Measurements from ENCODE around the gene ANKRD7. TPM values are rescaled to one million over a fixed set of nuclear protein-coding genes. Genes with fewer than 3 reads are reported as not detected.

Gene ANKRD7, protein sequence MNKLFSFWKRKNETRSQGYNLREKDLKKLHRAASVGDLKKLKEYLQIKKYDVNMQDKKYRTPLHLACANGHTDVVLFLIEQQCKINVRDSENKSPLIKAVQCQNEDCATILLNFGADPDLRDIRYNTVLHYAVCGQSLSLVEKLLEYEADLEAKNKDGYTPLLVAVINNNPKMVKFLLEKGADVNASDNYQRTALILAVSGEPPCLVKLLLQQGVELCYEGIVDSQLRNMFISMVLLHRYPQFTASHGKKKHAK
- total RNA-seq, result 3.1 TPM

- Histone ChIP-seq H3K9ac (ENCODE audit: low read depth in 1 of 3, low read length in 3 of 3) (no peak within 1 kb of the TSS), H3K9me3 (ENCODE audit: control insufficient read depth in 3 of 3, low read length in 3 of 3) (no peaks in the 10 kb centered on the region), H3K27ac (ENCODE audit: low read depth, low read length) (no peak within 1 kb of the TSS), H3K36me3 (ENCODE audit: control insufficient read depth in 3 of 3, insufficient read depth in 3 of 3, low read length in 3 of 3) (no peaks in the 10 kb centered on the region), H3K4me3 (ENCODE audit: low read length in 3 of 3) (no peak within 1 kb of the TSS), H3K27me3 (ENCODE audit: control insufficient read depth in 3 of 3, insufficient read depth in 3 of 3, low read length in 3 of 3) (no peaks in the 10 kb centered on the region), H3K4me1 (ENCODE audit: control insufficient read depth in 3 of 3, insufficient read depth in 3 of 3, low read length in 3 of 3) (no peaks in the 10 kb centered on the region)
These were observed at the start of gene ANKRD7 for GRCh38 chr7:118224521-118224920. TSS of gene ANKRD7 (plus strand) at chr7:118224704. CDS start at chr7:118224831, 127 bp downstream.

DNA sequence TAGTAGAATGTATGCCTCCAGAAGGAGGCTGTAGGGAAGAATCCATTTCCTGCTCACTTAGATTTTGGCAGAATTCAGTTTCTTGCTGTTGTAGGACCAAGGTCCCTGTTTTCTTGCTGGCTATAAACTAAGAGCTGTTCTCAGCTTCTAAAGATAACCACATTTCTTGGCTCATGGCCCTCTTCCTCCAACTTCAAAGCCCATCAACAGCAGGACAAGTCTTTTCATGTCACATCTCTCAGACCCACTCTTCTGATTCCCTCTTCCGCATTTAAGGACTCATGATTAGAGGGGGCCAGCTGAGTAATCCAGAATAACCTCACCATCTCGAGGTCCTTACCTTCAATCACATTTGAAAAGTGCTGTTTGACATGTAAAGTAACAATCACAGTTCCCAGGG lies 48.8 kb upstream of the ANKRD7 start:
- Histone ChIP-seq H3K27me3 (ENCODE audit: control insufficient read depth in 3 of 3, insufficient read depth in 3 of 3, low read length in 3 of 3) (no peaks in the 10 kb centered on the region), H3K27ac (ENCODE audit: low read depth, low read length) (no peak overlapping the region), H3K4me1 (ENCODE audit: control insufficient read depth in 3 of 3, insufficient read depth in 3 of 3, low read length in 3 of 3) (no peaks in the 10 kb centered on the region), H3K9ac (ENCODE audit: low read depth in 1 of 3, low read length in 3 of 3) (no peak overlapping the region), H3K4me3 (ENCODE audit: low read length in 3 of 3) (no peak overlapping the region), H3K9me3 (ENCODE audit: control insufficient read depth in 3 of 3, low read length in 3 of 3) (no peaks in the 10 kb centered on the region), H3K36me3 (ENCODE audit: control insufficient read depth in 3 of 3, insufficient read depth in 3 of 3, low read length in 3 of 3) (no peaks in the 10 kb centered on the region)

DNA sequence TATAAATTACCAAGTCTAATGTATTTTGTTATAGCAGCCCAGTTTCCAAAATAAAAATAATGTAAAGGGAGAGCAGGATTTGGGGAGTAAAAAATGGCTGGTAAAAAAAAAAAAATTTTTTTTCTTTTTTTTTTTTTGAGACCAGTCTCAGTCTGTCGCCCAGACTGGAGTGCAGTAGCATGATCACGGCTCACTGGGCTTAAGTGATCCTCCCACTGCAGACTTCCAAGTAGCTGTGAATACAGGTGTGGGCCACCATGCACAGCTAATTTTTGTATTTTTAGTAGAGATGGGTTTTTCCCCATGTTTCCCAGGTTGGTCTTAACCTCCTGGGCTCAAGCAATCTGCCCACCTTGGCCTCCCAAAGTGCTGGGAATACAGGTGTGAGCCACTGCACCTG lies 45.3 kb upstream of the ANKRD7 start:
- no peak overlapping the region for H3K9ac ChIP-seq (ENCODE audit: low read depth in 1 of 3, low read length in 3 of 3)
- peaks cover 4 to 9% (median 8%) of the 10 kb centered on the region in 3 donors for H3K4me1 ChIP-seq (ENCODE audit: control insufficient read depth in 3 of 3, insufficient read depth in 3 of 3, low read length in 3 of 3)
- no peak overlapping the region for H3K4me3 ChIP-seq (ENCODE audit: low read length in 3 of 3)
- no peaks in the 10 kb centered on the region for H3K36me3 ChIP-seq (ENCODE audit: control insufficient read depth in 3 of 3, insufficient read depth in 3 of 3, low read length in 3 of 3)
- no peaks in the 10 kb centered on the region for H3K27me3 ChIP-seq (ENCODE audit: control insufficient read depth in 3 of 3, insufficient read depth in 3 of 3, low read length in 3 of 3)
- no peaks in the 10 kb centered on the region for H3K9me3 ChIP-seq (ENCODE audit: control insufficient read depth in 3 of 3, low read length in 3 of 3)
- H3K27ac ChIP-seq (ENCODE audit: low read depth, low read length), result no peak overlapping the region

DNA sequence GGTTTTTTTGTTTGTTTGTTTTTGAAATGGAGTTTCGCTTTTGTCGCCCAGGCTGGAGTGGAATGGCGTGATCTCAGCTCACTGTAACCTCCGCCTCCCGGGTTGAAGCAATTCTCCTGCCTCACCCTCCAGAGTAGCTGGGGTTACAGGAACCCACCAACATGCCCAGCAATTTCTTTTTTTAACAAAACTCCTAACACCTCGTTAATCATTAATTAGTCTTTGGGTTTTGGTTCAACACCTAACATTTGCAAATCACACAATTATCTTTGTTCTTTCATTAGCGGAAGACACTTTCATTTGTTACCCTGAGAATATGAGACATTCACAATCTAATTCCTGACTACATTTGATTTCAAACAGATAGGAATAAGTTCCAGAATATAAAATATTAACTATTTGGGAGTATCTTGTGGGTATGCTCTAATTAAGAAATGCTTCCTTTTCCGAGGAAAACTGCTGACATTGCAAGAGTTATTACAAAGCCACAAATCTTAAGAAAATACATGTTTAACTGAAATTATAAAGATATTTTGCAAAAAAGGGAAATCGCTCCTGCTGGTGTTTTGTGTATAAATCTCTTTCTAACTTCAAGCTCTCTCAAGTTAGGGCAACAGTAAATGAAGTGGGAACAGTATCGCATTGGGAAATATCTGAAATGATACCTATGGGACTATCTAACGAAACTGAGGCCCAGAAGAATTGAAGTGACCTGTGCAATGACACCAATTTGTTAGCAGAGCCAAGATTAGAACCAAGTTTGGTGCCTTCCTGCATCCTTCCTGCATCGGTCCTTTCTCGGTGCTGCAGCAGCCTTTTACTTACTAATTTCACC lies 41.7 kb upstream of the ANKRD7 start:
- Histone ChIP-seq H3K36me3 (ENCODE audit: control insufficient read depth in 3 of 3, insufficient read depth in 3 of 3, low read length in 3 of 3) (peaks cover 0 to 7% (median 3%) of the 10 kb centered on the region in 3 donors), H3K4me3 (ENCODE audit: low read length in 3 of 3) (peak overlapping the region; percentile 80 to 95 (median 89)), H3K4me1 (ENCODE audit: control insufficient read depth in 3 of 3, insufficient read depth in 3 of 3, low read length in 3 of 3) (peaks cover 10 to 20% (median 17%) of the 10 kb centered on the region in 3 donors), H3K9me3 (ENCODE audit: control insufficient read depth in 3 of 3, low read length in 3 of 3) (no peaks in the 10 kb centered on the region), H3K27me3 (ENCODE audit: control insufficient read depth in 3 of 3, insufficient read depth in 3 of 3, low read length in 3 of 3) (no peaks in the 10 kb centered on the region), H3K27ac (ENCODE audit: low read depth, low read length) (peak overlapping the region; percentile 81), H3K9ac (ENCODE audit: low read depth in 1 of 3, low read length in 3 of 3) (peak overlapping the region; percentile 72 to 99 (median 93))

DNA sequence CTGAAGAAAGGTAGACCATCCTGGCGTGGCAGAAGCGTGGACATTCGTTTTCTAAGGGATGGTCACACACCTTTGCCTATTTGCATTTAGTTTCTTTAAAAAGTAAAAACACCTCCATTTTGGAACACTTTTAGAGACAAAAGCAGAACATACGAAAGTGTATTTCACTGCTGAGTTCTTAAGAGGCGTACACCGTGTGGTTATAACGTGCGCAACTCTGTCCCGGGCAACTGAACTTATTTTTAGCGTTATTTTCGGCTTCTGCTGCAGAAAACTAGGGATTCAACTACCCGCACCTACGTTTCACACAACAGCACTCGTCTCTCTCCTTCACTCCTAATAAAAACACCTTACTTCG lies 41.1 kb upstream of the ANKRD7 start:
- Histone ChIP-seq H3K4me3 (ENCODE audit: low read length in 3 of 3) (peak overlapping the region; percentile 80 to 95 (median 89)), H3K9ac (ENCODE audit: low read depth in 1 of 3, low read length in 3 of 3) (peak overlapping the region; percentile 72 to 99 (median 93)), H3K36me3 (ENCODE audit: control insufficient read depth in 3 of 3, insufficient read depth in 3 of 3, low read length in 3 of 3) (peaks cover 0 to 13% (median 3%) of the 10 kb centered on the region in 3 donors), H3K9me3 (ENCODE audit: control insufficient read depth in 3 of 3, low read length in 3 of 3) (no peaks in the 10 kb centered on the region), H3K27me3 (ENCODE audit: control insufficient read depth in 3 of 3, insufficient read depth in 3 of 3, low read length in 3 of 3) (no peaks in the 10 kb centered on the region), H3K4me1 (ENCODE audit: control insufficient read depth in 3 of 3, insufficient read depth in 3 of 3, low read length in 3 of 3) (peaks cover 10 to 20% (median 17%) of the 10 kb centered on the region in 3 donors), H3K27ac (ENCODE audit: low read depth, low read length) (peak overlapping the region; percentile 81)

GRCh38 chr7:118183786-118184564 lies 40.5 kb upstream of the ANKRD7 start, which contains the start of gene LSM8:
TSS of gene LSM8 (plus strand) at chr7:118184164. CDS start at chr7:118184224, 60 bp downstream.
- no peaks in the 10 kb centered on the region for H3K27me3 ChIP-seq (ENCODE audit: control insufficient read depth in 3 of 3, insufficient read depth in 3 of 3, low read length in 3 of 3)

DNA sequence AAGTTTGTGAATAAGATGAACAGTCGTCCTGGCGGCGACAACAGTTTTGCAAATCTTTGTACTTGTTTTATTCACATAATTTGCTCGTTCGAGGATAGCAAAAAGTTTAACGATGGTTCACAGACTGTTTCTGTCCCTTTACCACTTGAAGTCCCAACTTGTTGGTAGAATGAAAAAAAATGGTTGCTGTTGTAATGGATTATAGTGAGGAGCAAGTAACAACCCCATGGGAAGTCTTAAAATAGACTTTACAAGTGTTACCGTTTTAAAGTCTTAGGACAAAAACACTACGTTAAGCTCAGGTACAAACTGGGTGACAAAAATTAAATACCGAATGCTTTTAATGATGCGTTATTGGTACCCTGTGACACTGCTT lies 40.0 kb upstream of the ANKRD7 start:
- Histone ChIP-seq H3K9me3 (ENCODE audit: control insufficient read depth in 3 of 3, low read length in 3 of 3) (no peaks in the 10 kb centered on the region), H3K27ac (ENCODE audit: low read depth, low read length) (peak overlapping the region; percentile 81), H3K9ac (ENCODE audit: low read depth in 1 of 3, low read length in 3 of 3) (peak overlapping the region; percentile 72 to 99 (median 93)), H3K4me3 (ENCODE audit: low read length in 3 of 3) (peak overlapping the region; percentile 80 to 95 (median 89)), H3K27me3 (ENCODE audit: control insufficient read depth in 3 of 3, insufficient read depth in 3 of 3, low read length in 3 of 3) (no peaks in the 10 kb centered on the region), H3K36me3 (ENCODE audit: control insufficient read depth in 3 of 3, insufficient read depth in 3 of 3, low read length in 3 of 3) (peaks cover 3 to 23% (median 6%) of the 10 kb centered on the region in 3 donors), H3K4me1 (ENCODE audit: control insufficient read depth in 3 of 3, insufficient read depth in 3 of 3, low read length in 3 of 3) (peaks cover 10 to 20% (median 17%) of the 10 kb centered on the region in 3 donors)

More at GRCh38 chr7:118183786-118184564, 40.5 kb upstream of the ANKRD7 start, which contains the start of gene LSM8:
- Histone ChIP-seq H3K4me3 (ENCODE audit: low read length in 3 of 3) (peak within 1 kb of the TSS; percentile 80 to 95 (median 89)), H3K9ac (ENCODE audit: low read depth in 1 of 3, low read length in 3 of 3) (peak within 1 kb of the TSS; percentile 72 to 99 (median 93)), H3K4me1 (ENCODE audit: control insufficient read depth in 3 of 3, insufficient read depth in 3 of 3, low read length in 3 of 3) (peaks cover 10 to 20% (median 17%) of the 10 kb centered on the region in 3 donors), H3K27ac (ENCODE audit: low read depth, low read length) (peak within 1 kb of the TSS; percentile 81), H3K9me3 (ENCODE audit: control insufficient read depth in 3 of 3, low read length in 3 of 3) (no peaks in the 10 kb centered on the region), H3K36me3 (ENCODE audit: control insufficient read depth in 3 of 3, insufficient read depth in 3 of 3, low read length in 3 of 3) (peaks cover 3 to 18% (median 3%) of the 10 kb centered on the region in 3 donors)

- Histone ChIP-seq H3K4me3 (ENCODE audit: low read length in 3 of 3) (peak overlapping the region in 2 of 3 donors; percentile 80 to 95), H3K27ac (ENCODE audit: low read depth, low read length) (no peak overlapping the region), H3K27me3 (ENCODE audit: control insufficient read depth in 3 of 3, insufficient read depth in 3 of 3, low read length in 3 of 3) (no peaks in the 10 kb centered on the region), H3K4me1 (ENCODE audit: control insufficient read depth in 3 of 3, insufficient read depth in 3 of 3, low read length in 3 of 3) (peaks cover 10 to 20% (median 17%) of the 10 kb centered on the region in 3 donors), H3K9ac (ENCODE audit: low read depth in 1 of 3, low read length in 3 of 3) (peak overlapping the region; percentile 8 to 99 (median 72)), H3K36me3 (ENCODE audit: control insufficient read depth in 3 of 3, insufficient read depth in 3 of 3, low read length in 3 of 3) (peaks cover 3 to 23% (median 7%) of the 10 kb centered on the region in 3 donors), H3K9me3 (ENCODE audit: control insufficient read depth in 3 of 3, low read length in 3 of 3) (no peaks in the 10 kb centered on the region)
These were observed 39.2 kb upstream of the ANKRD7 start for GRCh38 chr7:118185163-118185860.

DNA sequence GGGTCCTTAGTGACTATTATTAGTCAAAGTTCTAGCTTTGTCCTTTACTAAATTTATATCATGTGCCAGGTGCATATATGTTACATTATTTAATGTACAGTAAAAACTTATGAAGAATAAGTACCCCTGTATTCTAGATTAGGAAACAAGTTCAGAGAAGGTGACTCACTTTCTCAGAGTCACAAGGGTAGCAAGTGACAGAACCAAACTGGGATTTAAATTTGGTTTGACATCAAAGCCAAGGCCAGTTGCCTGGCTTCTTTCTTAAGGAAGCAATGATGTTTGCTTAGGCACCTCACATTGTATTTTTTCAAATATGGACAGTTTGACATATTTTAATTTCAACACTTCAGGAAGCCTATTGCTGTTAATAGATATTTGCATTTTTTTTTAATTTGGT lies 38.0 kb upstream of the ANKRD7 start:
- H3K9me3 ChIP-seq (ENCODE audit: control insufficient read depth in 3 of 3, low read length in 3 of 3), result no peaks in the 10 kb centered on the region
- H3K27me3 ChIP-seq (ENCODE audit: control insufficient read depth in 3 of 3, insufficient read depth in 3 of 3, low read length in 3 of 3), result no peaks in the 10 kb centered on the region
- no peak overlapping the region for H3K9ac ChIP-seq (ENCODE audit: low read depth in 1 of 3, low read length in 3 of 3)
- H3K4me1 ChIP-seq (ENCODE audit: control insufficient read depth in 3 of 3, insufficient read depth in 3 of 3, low read length in 3 of 3), result peaks cover 10 to 20% (median 17%) of the 10 kb centered on the region in 3 donors
- H3K4me3 ChIP-seq (ENCODE audit: low read length in 3 of 3), result no peak overlapping the region
- no peak overlapping the region for H3K27ac ChIP-seq (ENCODE audit: low read depth, low read length)
- peaks cover 3 to 23% (median 8%) of the 10 kb centered on the region in 3 donors for H3K36me3 ChIP-seq (ENCODE audit: control insufficient read depth in 3 of 3, insufficient read depth in 3 of 3, low read length in 3 of 3)

Data from skeletal muscle tissue (tissue), 4 donors.